Measurements from ENCODE around the gene SNRNP25.

The SNRNP25 gene

DNA sequence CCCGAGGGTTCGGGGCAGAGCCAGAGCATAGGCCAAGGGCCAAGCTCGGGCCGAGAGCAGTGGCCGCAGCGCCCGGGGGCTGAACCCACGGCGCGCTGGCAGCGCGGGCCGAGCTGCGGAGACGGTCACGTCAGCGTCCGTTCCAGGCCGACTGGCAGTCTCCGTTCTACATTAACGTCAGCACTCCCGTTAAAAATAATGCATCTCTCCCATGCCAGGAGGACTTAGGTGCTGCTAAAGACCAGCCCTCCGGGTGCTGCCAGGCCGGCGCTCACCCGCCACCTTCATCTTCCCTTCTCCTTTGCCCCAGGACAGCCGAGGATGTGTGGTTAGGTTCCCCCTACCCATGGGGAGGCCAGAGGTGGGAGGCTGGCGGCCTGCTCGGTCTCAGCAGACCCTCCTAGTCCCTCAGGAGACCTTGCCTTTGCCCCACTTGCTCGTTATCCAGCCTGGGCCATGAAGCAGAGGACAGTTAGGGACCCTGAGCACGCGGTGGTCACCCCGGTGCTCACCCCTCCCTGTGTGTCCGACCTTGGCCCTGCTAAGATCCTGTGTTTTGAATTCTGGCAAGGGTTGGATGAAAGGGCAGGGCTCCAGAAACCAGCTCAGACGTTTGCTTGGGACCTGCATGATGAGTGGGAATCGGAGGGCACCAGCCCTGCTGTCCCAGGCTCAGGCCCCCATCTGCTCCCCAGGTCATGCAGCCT, 25.0 kb downstream of the SNRNP25 start:
- Histone ChIP-seq H3K36me3 (peaks cover 11 to 35% (median 20%) of the 10 kb centered on the region in 3 donors), H3K4me1 (peaks cover 13 to 79% (median 68%) of the 10 kb centered on the region in 4 donors), H3K4me3 (peak overlapping the region; percentile 72 to 81), H3K27ac (peak overlapping the region; percentile 98 to 100), H3K9me3 (no peaks in the 10 kb centered on the region), H3K27me3 (no peaks in the 10 kb centered on the region)
- DNase-seq, result peak in 1 of 2 donors; percentile 87
- intact Hi-C loops (cut with DNase I; ENCODE audit: low total_unique reads), result no loop called here
- no peak for TF ChIP-seq CTCF (IDR thresholded peaks at IDR 0.05)

DNA sequence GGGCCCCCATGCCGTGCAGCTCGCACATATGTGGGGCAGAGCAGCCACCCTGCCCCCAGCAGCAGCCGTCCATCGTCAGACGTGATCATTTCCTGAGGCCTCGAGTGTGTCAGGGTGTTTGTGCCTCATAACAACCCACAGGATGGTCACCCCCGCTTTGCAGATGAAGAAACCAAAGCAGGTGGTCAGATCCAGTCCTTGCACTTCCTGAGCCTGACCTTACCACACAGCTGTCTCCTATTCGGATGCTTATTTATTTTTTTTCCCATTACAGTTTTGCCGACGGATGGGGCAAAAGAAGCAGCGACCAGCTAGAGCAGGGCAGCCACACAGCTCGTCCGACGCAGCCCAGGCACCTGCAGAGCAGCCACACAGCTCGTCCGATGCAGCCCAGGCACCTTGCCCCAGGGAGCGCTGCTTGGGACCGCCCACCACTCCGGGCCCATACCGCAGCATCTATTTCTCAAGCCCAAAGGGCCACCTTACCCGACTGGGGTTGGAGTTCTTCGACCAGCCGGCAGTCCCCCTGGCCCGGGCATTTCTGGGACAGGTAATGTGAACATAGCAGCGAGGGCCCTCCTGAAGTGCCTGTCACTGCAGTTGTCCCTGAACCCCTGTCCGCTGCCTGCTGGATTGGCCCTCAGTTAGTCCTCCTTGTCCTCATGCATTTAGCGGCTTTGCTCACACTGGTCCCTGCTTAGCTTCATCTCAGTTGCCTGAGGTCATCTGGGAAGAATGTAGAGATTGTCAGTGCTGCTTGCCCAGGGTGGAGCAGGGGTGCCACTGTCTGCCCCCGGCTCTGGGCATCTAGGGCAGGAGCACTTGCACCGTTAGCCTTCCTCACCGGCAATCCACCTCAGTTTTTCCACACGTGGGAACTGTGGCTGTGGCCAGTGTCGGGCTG, 25.8 kb downstream of the SNRNP25 start:
- Histone ChIP-seq H3K9me3 (no peaks in the 10 kb centered on the region), H3K36me3 (peaks cover 11 to 43% (median 20%) of the 10 kb centered on the region in 3 donors), H3K27ac (peak overlapping the region; percentile 98 to 100), H3K4me3 (peak overlapping the region; percentile 72 to 81), H3K4me1 (peaks cover 17 to 79% (median 69%) of the 10 kb centered on the region in 4 donors), H3K27me3 (no peaks in the 10 kb centered on the region)
- TF ChIP-seq CTCF (IDR thresholded peaks at IDR 0.05), result no peak
- intact Hi-C loops (cut with DNase I; ENCODE audit: low total_unique reads), result no loop called here
- no peak for DNase-seq

DNA sequence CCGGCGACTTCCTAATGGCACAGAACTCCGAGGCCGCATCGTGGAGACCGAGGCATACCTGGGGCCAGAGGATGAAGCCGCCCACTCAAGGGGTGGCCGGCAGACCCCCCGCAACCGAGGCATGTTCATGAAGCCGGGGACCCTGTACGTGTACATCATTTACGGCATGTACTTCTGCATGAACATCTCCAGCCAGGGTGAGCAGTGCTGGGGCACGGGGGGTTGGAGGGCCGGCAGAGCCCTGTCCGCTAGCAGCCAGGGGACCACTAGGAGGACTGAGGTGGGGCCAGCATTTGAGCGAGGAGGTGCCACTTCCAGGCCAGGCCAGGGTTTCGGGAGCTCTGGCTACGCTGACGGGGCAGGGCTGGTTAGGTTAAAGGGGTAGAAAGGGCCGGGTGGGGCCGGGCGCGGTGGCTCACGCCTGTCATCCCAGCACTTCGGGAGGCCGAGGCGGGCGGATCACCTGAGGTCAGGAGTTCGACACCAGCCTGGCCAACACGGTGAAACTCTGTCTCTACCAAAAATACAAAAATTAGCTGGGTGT, 29.5 kb downstream of the SNRNP25 start:
- peaks cover 10 to 72% (median 59%) of the 10 kb centered on the region in 4 donors for H3K4me1 ChIP-seq
- no peak overlapping the region for H3K4me3 ChIP-seq
- no peak for TF ChIP-seq CTCF (IDR thresholded peaks at IDR 0.05)
- H3K27me3 ChIP-seq, result no peaks in the 10 kb centered on the region
- H3K9me3 ChIP-seq, result no peaks in the 10 kb centered on the region
- H3K27ac ChIP-seq, result peak overlapping the region; percentile 70 to 100
- DNase-seq, result no peak
- H3K36me3 ChIP-seq, result peaks cover 37 to 77% (median 53%) of the 10 kb centered on the region in 3 donors
- intact Hi-C loops (cut with DNase I; ENCODE audit: low total_unique reads), result no loop called here

- H3K27me3 ChIP-seq, result no peaks in the 10 kb centered on the region
- H3K9me3 ChIP-seq, result no peaks in the 10 kb centered on the region
- TF ChIP-seq CTCF (IDR thresholded peaks at IDR 0.05), result no peak
- no peak overlapping the region for H3K4me3 ChIP-seq
- H3K36me3 ChIP-seq, result peaks cover 46 to 85% (median 62%) of the 10 kb centered on the region in 3 donors
- peak overlapping the region; percentile 70 to 100 for H3K27ac ChIP-seq
- intact Hi-C loops (cut with DNase I; ENCODE audit: low total_unique reads), result no loop called here
- H3K4me1 ChIP-seq, result peaks cover 10 to 68% (median 54%) of the 10 kb centered on the region in 4 donors
- DNase-seq, result peak in 1 of 2 donors; percentile 87
Observed at GRCh38 chr16:83781-84615, 30.4 kb downstream of the SNRNP25 start.

Measured in tibial artery (tissue), 4 donors.